ENCODE results near the gene AP2A2.

Gene AP2A2

DNA sequence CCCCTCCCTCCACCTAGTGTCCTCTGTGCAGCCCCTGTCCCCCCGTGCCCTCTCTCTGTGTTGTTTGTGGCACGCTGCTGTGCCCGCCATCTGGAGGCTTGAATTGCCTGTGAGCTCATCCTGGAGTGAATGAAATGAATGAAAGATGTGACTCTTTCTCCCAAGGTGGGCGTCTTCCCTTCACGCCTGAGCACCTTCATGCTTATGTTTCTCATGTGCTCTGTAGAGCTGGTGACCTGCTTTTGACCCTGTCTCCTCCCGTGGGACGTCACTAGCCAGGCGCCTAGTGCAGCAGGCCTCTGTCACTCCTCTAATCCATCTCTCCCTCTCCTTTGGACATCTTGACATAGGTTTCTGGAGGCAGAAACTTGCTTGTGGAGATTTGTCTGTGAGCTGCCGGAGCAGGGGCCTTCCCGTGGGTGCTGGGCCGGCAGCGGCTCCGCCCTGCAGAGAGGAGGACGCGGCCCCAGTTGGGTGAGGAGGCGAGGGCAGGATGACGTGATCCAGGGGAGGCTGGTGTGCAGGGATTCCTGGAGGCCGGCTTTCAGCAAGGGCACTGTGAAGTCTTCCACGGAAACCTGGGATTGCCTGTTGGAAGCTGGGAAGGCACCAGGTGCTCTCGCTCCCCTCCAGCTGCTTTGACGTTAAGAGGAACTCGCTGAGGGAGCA is 70.2 kb downstream of the AP2A2 start:
- no peaks in the 10 kb centered on the region for H3K9me3 ChIP-seq
- no peak for TF ChIP-seq Cebpa-rat (IDR thresholded peaks at IDR 0.05)

DNA sequence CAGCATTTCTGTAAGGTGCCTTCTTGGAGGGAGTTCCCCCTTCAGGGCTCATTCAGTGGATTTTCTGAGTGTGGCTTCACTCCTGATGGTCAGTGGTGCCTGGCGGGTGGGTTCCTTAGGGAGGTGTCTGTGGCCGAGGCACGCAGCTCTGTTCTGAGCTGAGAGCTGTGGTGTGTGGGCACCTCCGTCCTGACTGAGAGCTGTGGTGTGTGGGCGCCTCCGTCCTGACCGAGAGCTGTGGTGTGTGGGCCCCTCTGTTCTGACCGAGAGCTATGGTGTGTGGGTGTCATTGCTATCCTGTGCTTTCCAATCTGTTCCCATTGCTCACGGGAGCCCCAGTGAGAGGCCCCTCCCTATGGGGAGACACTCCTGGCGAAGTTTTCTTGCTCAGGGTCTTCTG is 71.0 kb downstream of the AP2A2 start:
- no peak for TF ChIP-seq Cebpa-rat (IDR thresholded peaks at IDR 0.05)
- Histone ChIP-seq H3K4me1 (peaks cover 77% of the 10 kb centered on the region), H3K9ac (peak overlapping the region; percentile 71), H3K27ac (peak overlapping the region; percentile 86), H4K20me1 (0 out of 2 replicates have a peak, but pooled peaks cover 7% of the 10 kb centered on the region), H3K9me3 (no peaks in the 10 kb centered on the region), H3K4me2 (peak overlapping the region; percentile 72), H3K36me3 (peaks cover 74% of the 10 kb centered on the region), H3K27me3 (no peaks in the 10 kb centered on the region), H3K4me3 (peak overlapping the region; percentile 35; the same call in 1 of the 2 replicates)

More for the DNA sequence above, 70.2 kb downstream of the AP2A2 start:
- H3K9ac ChIP-seq = peak overlapping the region; percentile 71
- peaks cover 72% of the 10 kb centered on the region for H3K36me3 ChIP-seq
- H3K4me2 ChIP-seq = peak overlapping the region; percentile 72
- peak overlapping the region; percentile 35; the same call in 1 of the 2 replicates for H3K4me3 ChIP-seq
- H3K27me3 ChIP-seq = no peaks in the 10 kb centered on the region
- H3K27ac ChIP-seq = peak overlapping the region; percentile 86
- peaks cover 70% of the 10 kb centered on the region for H3K4me1 ChIP-seq
- H4K20me1 ChIP-seq = 0 out of 2 replicates have a peak, but pooled peaks cover 7% of the 10 kb centered on the region

DNA sequence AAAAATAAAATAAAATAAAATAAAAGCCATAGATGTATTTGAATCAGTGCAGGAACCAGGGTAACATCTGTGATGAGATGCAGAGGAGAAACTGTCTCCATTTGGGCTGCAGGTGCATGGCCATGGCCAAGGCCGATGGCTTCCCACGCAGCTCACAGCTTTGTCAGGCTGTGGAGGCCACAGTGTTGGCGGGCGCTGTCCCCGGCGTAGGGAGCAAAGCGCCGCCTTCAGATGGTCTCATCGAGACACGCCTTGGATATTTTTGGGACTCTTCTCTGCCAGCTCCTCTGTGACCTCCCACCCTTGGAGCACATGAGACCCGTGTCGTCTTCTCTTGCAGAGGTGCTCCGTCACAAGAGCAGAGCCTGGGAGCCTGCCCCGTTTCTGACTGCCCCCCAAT is 72.2 kb downstream of the AP2A2 start:
- H3K27ac ChIP-seq = no peak overlapping the region
- no peak for TF ChIP-seq Cebpa-rat (IDR thresholded peaks at IDR 0.05)
- H3K4me1 ChIP-seq = peaks cover 86% of the 10 kb centered on the region
- H3K9ac ChIP-seq = no peak overlapping the region
- H3K27me3 ChIP-seq = no peaks in the 10 kb centered on the region
- no peaks in the 10 kb centered on the region for H3K9me3 ChIP-seq
- peak overlapping the region; percentile 17; the same call in 1 of the 2 replicates for H3K4me2 ChIP-seq
- H3K36me3 ChIP-seq = peaks cover 73% of the 10 kb centered on the region
- no peak overlapping the region for H3K4me3 ChIP-seq
- no peaks in the 10 kb centered on the region for H4K20me1 ChIP-seq

DNA sequence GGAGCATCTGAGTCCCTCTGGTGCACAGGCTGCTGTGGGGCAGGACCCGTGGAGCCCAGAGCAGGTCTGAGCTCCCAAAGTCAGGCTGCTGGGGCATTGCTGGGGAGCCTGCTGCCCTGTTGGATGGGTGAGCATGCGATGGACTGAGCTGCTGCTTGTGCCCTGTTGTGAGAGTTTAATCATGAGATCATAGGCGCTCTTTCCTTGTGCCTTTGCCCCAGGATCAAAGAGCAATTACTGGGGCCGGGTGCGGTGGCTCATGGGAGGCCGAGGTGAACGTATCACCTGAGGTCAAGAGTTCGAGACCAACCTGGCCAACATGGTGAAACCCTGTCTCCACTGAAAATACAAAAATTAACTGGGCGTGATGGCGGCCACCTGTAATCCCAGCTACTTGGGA is 73.3 kb downstream of the AP2A2 start:
- peaks cover 97% of the 10 kb centered on the region for H3K4me1 ChIP-seq
- H3K4me3 ChIP-seq = no peak overlapping the region
- no peak overlapping the region for H3K9ac ChIP-seq
- H4K20me1 ChIP-seq = no peaks in the 10 kb centered on the region
- H3K4me2 ChIP-seq = peak overlapping the region; percentile 32
- no peak for TF ChIP-seq Cebpa-rat (IDR thresholded peaks at IDR 0.05)
- peak overlapping the region; percentile 1; the same call in 1 of the 2 replicates for H3K27ac ChIP-seq
- H3K36me3 ChIP-seq = peaks cover 73% of the 10 kb centered on the region
- no peaks in the 10 kb centered on the region for H3K27me3 ChIP-seq
- H3K9me3 ChIP-seq = no peaks in the 10 kb centered on the region

DNA sequence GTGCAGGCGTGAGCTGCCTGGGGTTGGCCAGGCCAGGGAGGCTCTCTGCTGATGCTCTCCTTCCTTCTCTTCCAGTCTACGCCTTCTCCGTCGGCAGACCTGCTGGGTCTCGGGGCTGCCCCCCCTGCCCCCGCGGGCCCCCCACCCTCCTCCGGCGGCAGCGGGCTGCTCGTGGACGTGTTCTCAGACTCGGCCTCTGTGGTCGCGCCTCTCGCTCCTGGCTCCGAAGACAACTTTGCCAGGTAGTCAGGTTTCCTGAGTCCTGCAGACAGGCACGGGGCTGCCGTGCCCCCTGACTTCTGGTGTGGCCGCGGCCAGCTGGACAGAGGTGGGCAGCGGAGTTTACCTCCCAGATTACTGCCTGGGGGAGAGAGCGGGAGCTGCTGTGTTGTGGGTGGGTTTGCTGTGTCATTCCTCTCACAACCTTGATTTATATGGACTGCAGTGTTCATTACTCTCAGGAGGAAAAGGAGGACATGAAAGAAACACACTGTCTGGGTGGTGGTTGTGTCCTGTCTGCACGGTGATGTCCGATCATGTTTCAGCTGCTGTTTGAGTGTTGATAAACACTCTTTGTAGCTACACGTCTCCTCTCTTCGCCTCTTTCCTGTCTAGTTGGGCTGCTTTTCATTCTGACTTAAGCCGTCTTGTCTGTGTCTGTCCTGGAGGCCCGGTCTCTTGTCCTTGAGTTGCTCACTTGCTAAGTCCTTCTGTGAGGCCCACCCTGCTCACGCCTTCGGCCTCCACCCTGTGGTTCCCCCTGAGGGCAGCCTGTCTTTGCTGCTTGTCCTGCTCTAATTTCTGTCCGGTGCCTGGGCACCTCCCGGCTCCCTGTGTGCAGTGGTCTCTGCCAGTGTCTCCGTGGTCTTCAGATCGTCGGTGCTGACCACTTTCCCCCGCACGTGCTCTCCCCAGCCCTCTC is 74.9 kb downstream of the AP2A2 start:
- Histone ChIP-seq H4K20me1 (no peaks in the 10 kb centered on the region), H3K4me3 (no peak overlapping the region; the same call in 1 of the 2 replicates), H3K36me3 (peaks cover 71% of the 10 kb centered on the region)

DNA sequence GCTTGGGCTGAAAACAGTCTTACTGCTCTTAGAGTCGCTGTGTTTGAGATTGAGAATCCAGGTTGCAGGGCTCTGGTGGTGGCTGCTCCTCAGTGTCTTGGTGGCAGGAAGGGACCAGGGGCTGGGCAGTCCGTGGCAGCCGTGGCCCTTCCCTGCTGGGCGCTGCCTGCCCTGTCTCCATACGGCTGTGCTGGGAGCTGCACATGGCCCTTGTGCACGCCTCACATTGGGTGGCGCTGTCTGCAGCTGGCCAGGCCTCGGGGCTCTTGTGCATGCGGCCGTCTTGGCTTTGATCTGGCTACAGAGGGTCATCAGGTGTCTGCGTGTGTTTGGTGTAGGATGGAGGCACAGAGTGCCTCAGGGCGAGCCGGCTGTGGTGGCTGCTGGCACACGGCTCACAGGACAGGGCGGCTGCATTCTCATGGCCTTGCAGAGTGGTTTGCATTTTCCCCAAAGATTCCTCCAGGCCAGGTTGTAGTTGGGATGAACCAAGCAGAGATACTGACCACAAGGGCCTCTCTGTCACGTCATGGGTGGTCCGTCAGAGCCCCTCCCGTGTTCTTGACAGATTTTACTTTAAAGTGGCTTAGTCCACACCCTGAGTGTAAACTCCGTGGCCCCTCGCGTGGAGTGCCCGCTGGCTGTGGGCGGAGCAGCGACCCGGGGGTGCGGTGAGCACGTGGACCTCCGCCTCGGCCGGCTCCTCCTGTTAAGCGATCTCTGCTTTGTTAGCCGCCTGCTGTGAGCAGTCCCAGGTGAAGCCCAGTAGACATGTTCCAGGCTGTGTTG is 76.1 kb downstream of the AP2A2 start:
- Histone ChIP-seq H3K27me3 (no peaks in the 10 kb centered on the region), H3K9ac (peak overlapping the region; percentile 60), H3K4me3 (no peak overlapping the region), H3K36me3 (peaks cover 65% of the 10 kb centered on the region), H3K4me1 (peaks cover 98% of the 10 kb centered on the region), H3K4me2 (peak overlapping the region; percentile 96), H3K27ac (peak overlapping the region; percentile 95), H4K20me1 (no peaks in the 10 kb centered on the region), H3K9me3 (no peaks in the 10 kb centered on the region)
- TF ChIP-seq Cebpa-rat (IDR thresholded peaks at IDR 0.05) = no peak

More for the DNA sequence above, 74.9 kb downstream of the AP2A2 start:
- Histone ChIP-seq H3K27me3 (no peaks in the 10 kb centered on the region), H3K9ac (peak overlapping the region; percentile 60), H3K27ac (peak overlapping the region; percentile 95), H3K4me2 (peak overlapping the region; percentile 96), H3K4me1 (peaks cover 98% of the 10 kb centered on the region), H3K9me3 (no peaks in the 10 kb centered on the region)
- no peak for TF ChIP-seq Cebpa-rat (IDR thresholded peaks at IDR 0.05)

DNA sequence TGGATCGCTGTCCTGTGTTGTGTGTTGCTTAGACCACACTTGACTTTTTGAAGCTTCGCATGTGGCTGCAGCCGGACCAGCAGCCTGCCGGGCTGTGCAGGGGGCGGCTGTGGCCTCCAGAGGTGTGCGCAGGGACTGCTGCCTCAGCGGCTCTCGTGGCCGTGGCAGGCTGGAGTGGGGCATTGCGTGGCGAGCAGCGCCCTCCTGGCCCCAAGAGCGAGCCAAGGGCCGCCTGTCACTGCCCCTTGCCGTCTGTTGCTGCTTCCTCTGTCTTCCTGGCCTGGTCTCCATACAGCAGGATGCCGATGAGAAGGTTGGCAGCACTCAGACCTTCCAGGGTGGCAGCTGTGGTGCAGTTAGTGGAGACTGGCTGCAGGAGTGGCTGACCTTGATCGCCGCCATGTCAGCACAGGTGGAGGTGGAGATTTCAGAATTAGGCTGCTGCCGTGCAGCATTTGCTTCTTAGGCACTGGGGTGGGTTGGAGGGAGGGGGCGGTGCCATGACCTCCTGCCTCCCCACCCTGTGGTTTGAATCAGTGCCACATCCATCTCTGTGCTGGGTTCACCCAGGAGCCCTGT is 76.8 kb downstream of the AP2A2 start:
- peaks cover 59% of the 10 kb centered on the region for H3K36me3 ChIP-seq
- H4K20me1 ChIP-seq = no peaks in the 10 kb centered on the region
- peak overlapping the region; percentile 95 for H3K27ac ChIP-seq
- peak overlapping the region; percentile 60 for H3K9ac ChIP-seq
- no peak for TF ChIP-seq Cebpa-rat (IDR thresholded peaks at IDR 0.05)
- peak overlapping the region; percentile 96 for H3K4me2 ChIP-seq
- H3K9me3 ChIP-seq = no peaks in the 10 kb centered on the region
- peaks cover 98% of the 10 kb centered on the region for H3K4me1 ChIP-seq
- no peak overlapping the region; the same call in 1 of the 2 replicates for H3K4me3 ChIP-seq
- no peaks in the 10 kb centered on the region for H3K27me3 ChIP-seq

DNA sequence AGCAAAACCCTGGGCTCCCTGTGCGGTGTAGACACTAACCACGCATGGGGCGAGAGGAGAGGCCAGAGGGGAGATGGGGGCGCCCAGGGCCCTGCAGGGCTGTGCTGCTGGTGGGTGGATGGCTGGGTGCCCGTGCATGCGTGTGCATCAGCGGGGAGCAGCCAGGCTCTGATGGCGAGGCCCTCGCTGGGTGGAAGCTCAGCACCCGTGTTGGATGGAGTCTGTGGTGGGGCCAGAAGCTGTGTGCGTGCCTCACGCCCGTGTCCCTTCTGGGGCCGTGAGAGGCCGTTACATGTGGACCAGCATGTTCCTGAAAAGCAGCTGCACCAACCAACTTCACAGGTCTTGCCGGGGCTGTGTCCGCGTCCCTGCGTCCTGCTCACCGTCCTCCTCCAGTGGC is 77.5 kb downstream of the AP2A2 start:
- H3K27me3 ChIP-seq = no peaks in the 10 kb centered on the region
- no peak overlapping the region; the same call in 1 of the 2 replicates for H3K4me3 ChIP-seq
- peak overlapping the region; percentile 60 for H3K9ac ChIP-seq
- no peak for TF ChIP-seq Cebpa-rat (IDR thresholded peaks at IDR 0.05)
- H3K9me3 ChIP-seq = no peaks in the 10 kb centered on the region
- no peaks in the 10 kb centered on the region for H4K20me1 ChIP-seq
- H3K27ac ChIP-seq = peak overlapping the region; percentile 95
- peaks cover 99% of the 10 kb centered on the region for H3K4me1 ChIP-seq
- peaks cover 55% of the 10 kb centered on the region for H3K36me3 ChIP-seq
- H3K4me2 ChIP-seq = peak overlapping the region; percentile 96

DNA sequence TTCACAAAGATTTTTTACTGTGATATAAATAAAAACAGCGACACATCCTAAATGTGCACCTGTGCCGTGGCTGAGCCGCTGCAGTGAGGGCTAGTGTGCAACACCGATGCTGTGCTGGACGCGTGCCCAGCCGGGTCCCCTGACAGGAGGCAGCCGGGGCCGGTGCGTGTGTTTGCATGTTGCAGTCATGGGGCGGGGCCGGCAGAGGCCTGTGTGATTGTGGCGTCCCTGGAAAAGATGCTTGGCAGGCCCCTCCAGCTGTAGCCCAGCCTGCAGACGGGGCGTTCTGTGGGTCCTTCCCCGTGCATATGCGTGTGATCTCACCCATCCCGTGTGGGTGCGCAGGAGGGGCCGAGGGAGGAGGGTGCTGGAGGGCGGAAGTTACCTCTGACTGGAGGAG is 80.3 kb downstream of the AP2A2 start:
- H3K27me3 ChIP-seq = no peaks in the 10 kb centered on the region
- H4K20me1 ChIP-seq = no peaks in the 10 kb centered on the region
- H3K27ac ChIP-seq = peak overlapping the region; percentile 95
- TF ChIP-seq Cebpa-rat (IDR thresholded peaks at IDR 0.05) = no peak
- peaks cover 44% of the 10 kb centered on the region for H3K36me3 ChIP-seq
- peaks cover 100% of the 10 kb centered on the region for H3K4me1 ChIP-seq
- peak overlapping the region; percentile 60; the same call in 1 of the 2 replicates for H3K9ac ChIP-seq
- 0 out of 2 replicates have a peak overlapping the region, but pooled peaks have one; percentile 15 for H3K4me3 ChIP-seq
- H3K4me2 ChIP-seq = peak overlapping the region; percentile 96
- H3K9me3 ChIP-seq = no peaks in the 10 kb centered on the region
